Measurements from ENCODE around the gene SMIM34.

DNA sequence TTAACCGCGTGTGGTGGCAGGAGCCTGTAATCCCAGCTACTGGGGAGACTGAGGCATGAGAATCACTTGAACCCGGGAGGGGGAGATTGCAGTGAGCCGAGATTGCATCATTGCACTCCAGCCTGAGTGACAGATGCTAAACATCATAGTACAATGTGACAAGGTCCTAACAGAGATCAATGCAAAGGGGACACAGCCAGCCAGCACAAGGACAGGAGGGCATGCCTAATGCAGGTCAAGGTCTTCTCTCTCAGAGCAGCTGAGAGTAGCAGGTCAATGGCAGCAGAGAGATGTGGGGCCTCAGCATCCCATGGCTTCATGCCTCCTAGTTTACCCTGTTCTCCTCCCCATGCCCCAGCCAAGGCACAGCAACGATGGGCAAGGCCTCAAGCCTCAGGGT is 51.4 kb downstream of the SMIM34 start:
- TF ChIP-seq, protein P1, sequence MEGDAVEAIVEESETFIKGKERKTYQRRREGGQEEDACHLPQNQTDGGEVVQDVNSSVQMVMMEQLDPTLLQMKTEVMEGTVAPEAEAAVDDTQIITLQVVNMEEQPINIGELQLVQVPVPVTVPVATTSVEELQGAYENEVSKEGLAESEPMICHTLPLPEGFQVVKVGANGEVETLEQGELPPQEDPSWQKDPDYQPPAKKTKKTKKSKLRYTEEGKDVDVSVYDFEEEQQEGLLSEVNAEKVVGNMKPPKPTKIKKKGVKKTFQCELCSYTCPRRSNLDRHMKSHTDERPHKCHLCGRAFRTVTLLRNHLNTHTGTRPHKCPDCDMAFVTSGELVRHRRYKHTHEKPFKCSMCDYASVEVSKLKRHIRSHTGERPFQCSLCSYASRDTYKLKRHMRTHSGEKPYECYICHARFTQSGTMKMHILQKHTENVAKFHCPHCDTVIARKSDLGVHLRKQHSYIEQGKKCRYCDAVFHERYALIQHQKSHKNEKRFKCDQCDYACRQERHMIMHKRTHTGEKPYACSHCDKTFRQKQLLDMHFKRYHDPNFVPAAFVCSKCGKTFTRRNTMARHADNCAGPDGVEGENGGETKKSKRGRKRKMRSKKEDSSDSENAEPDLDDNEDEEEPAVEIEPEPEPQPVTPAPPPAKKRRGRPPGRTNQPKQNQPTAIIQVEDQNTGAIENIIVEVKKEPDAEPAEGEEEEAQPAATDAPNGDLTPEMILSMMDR (IDR thresholded peaks at IDR 0.05) = no peak
- TF ChIP-seq POLR2A (IDR thresholded peaks at IDR 0.05) = no peak
